ENCODE measurements around the gene TEAD1. TPM values are rescaled to one million over a fixed set of nuclear protein-coding genes. Genes with fewer than 3 reads are reported as not detected.

The TEAD1 gene
- total and polyA plus RNA-seq, 9 of the 15 experiments (the other 6 are each of a cell fraction or from before 2014, with no cell fraction given), result 1.7 to 17.7 (median 10.8) TPM

DNA sequence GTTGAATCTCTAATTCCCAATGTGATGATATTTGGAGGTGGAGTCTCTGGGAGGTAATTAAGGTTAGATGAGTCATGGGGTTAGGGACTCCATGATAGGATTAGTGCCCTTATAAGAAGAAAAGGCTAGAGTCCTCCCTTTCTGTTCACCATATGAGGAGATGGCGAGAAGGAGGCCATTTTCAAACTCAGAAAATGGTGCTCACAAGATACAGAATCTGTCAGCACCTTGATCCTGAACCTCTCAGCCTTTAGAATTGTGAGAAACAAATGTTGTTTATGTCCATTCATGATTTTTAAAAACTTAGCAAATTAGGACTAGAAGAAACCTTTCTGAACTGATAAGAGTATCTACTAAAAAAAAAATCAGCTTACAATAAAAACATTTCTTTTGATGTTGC, 277.2 kb downstream of the TEAD1 start (continued):
- TF ChIP-seq NR2C1 (IDR thresholded peaks at IDR 0.05) (0 out of 2 replicates have a peak, but pooled peaks have one; percentile 17), NR2C1 (tag; IDR thresholded peaks at IDR 0.05) (peak; percentile 55; the same call in 1 of the 2 replicates)

DNA sequence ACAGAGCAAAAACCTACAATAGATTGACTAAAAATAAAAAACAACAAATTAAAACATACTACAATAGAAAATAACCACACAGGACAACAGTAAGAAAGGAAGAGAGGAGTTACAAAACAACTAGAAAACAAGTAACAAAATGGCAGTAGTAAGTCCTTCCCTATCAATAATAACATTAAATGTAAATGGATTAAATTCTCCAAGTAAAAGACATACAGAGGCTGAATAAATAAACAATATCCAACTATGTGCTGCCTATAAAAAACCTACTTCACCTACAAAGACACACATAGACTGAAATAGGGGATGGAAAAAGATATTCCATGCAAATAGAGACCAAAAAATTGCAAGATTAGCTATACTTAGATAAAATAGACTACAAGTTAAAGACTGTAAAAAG, 277.9 kb downstream of the TEAD1 start:
- Histone ChIP-seq H3K4me2 (ENCODE audit: insufficient read depth, low read length) (no peak overlapping the region), H3K79me2 (ENCODE audit: control insufficient read depth, insufficient read depth, low read length) (peaks cover 6% of the 10 kb centered on the region; the same call in 1 of the 3 replicates), H3K36me3 (ENCODE audit: control insufficient read depth, insufficient read depth, low read length) (peaks cover 22% of the 10 kb centered on the region; the same call in 2 of the 3 replicates), H3K27me3 (ENCODE audit: control insufficient read depth in 2 of 2, insufficient read depth in 2 of 2, low read length in 2 of 2) (no peaks in the 10 kb centered on the region), H3K4me3 (no peak overlapping the region), H3K9me1 (ENCODE audit: control insufficient read depth, insufficient read depth, low read length) (no peaks in the 10 kb centered on the region), H3K27ac (ENCODE audit: extremely low read depth, low read depth, low read length) (no peak overlapping the region), H3K4me1 (replicated peaks in 1 of 2; ENCODE audit: control insufficient read depth in 2 of 2, insufficient read depth in 2 of 2, low read length in 2 of 2) (peaks cover 0 to 3% of the 10 kb centered on the region in 2 experiments; a peak in 1 of 5 replicates), H3K9ac (ENCODE audit: insufficient read depth in 1 of 2, low read depth in 2 of 2, low read length in 2 of 2) (no peak overlapping the region), H4K20me1 (replicated peaks; ENCODE audit: control insufficient read depth, insufficient read depth, low read length) (no peaks in the 10 kb centered on the region), H2AFZ (ENCODE audit: low read depth, low read length) (no peak overlapping the region), H3K9me3 (replicated peaks; ENCODE audit: control insufficient read depth, insufficient read depth, low read depth, low read length) (peaks cover 2% of the 10 kb centered on the region; the same call in 1 of the 2 replicates)
- DNase-seq (ENCODE audit: extremely low read depth in 1 of 4, low spot score in 3 of 4) (no peak), ATAC-seq (no peak), FAIRE-seq (no peak)
- CTCF ChIA-PET (ENCODE audit: low intra/inter-chr PET ratio), result no interaction called here
- POLR2A ChIA-PET, result no interaction called here
- in situ Hi-C loops (cut with MboI), result no loop called here
- TF ChIP-seq ZNF507 (tag; conservative IDR thresholded peaks at IDR 0.05) (peak; percentile 99), PRMT5 (CRISPR knock-in tag; IDR thresholded peaks at IDR 0.05) (no peak), RBM25 (IDR thresholded peaks at IDR 0.05; ENCODE audit: low read depth, low read length, severe bottlenecking) (peak; percentile 28), ZNF280A (IDR thresholded peaks at IDR 0.05; ENCODE audit: low read depth, partially characterized antibody) (peak; percentile 43), ZNF253 (CRISPR knock-in tag; conservative IDR thresholded peaks at IDR 0.05) (no peak), ZNF354B (CRISPR knock-in tag; IDR thresholded peaks at IDR 0.05) (peak; percentile 92)
- intact Hi-C loops (cut with micrococcal nuclease), result no loop called here
- BruUV-seq (replicated peaks), result no TSS peak
